ENCODE data around the gene SIK2.

The SIK2 gene

GRCh38 chr11:111665777-111666176 lies 63.5 kb downstream of the SIK2 start:
- Histone ChIP-seq H3K4me2 (ENCODE audit: low read length) (no peak overlapping the region), H3K4me1 (ENCODE audit: control insufficient read depth, insufficient read depth, low read length) (no peaks in the 10 kb centered on the region), H3K4me3 (ENCODE audit: low read length) (no peak overlapping the region), H3K36me3 (ENCODE audit: insufficient read depth, low read length) (peaks cover 4% of the 10 kb centered on the region), H3K9me3 (replicated peaks; ENCODE audit: low read length) (no peaks in the 10 kb centered on the region), H3K9ac (ENCODE audit: low read depth, low read length) (no peak overlapping the region), H3K27me3 (ENCODE audit: control insufficient read depth, insufficient read depth, low read length) (no peaks in the 10 kb centered on the region)

GRCh38 chr11:111668980-111669379 lies 66.7 kb downstream of the SIK2 start:
- peaks cover 13% of the 10 kb centered on the region for H3K36me3 ChIP-seq (ENCODE audit: insufficient read depth, low read length)
- no peaks in the 10 kb centered on the region for H3K9me3 ChIP-seq (replicated peaks; ENCODE audit: low read length)
- H3K4me1 ChIP-seq (ENCODE audit: control insufficient read depth, insufficient read depth, low read length): no peaks in the 10 kb centered on the region
- no peak overlapping the region for H3K4me3 ChIP-seq (ENCODE audit: low read length)
- no peak overlapping the region for H3K9ac ChIP-seq (ENCODE audit: low read depth, low read length)
- no peaks in the 10 kb centered on the region for H3K27me3 ChIP-seq (ENCODE audit: control insufficient read depth, insufficient read depth, low read length)
- H3K4me2 ChIP-seq (ENCODE audit: low read length): no peak overlapping the region

GRCh38 chr11:111671383-111671782 lies 69.1 kb downstream of the SIK2 start:
- no peak overlapping the region for H3K4me3 ChIP-seq (ENCODE audit: low read length)
- H3K4me2 ChIP-seq (ENCODE audit: low read length): no peak overlapping the region
- no peaks in the 10 kb centered on the region for H3K27me3 ChIP-seq (ENCODE audit: control insufficient read depth, insufficient read depth, low read length)
- H3K9ac ChIP-seq (ENCODE audit: low read depth, low read length): no peak overlapping the region
- H3K4me1 ChIP-seq (ENCODE audit: control insufficient read depth, insufficient read depth, low read length): peaks cover 2% of the 10 kb centered on the region
- no peaks in the 10 kb centered on the region for H3K9me3 ChIP-seq (replicated peaks; ENCODE audit: low read length)
- H3K36me3 ChIP-seq (ENCODE audit: insufficient read depth, low read length): peaks cover 26% of the 10 kb centered on the region

GRCh38 chr11:111672949-111673348 lies 70.7 kb downstream of the SIK2 start:
- H3K4me1 ChIP-seq (ENCODE audit: control insufficient read depth, insufficient read depth, low read length): peaks cover 12% of the 10 kb centered on the region
- no peak overlapping the region for H3K9ac ChIP-seq (ENCODE audit: low read depth, low read length)
- H3K36me3 ChIP-seq (ENCODE audit: insufficient read depth, low read length): peaks cover 28% of the 10 kb centered on the region
- no peak overlapping the region for H3K4me2 ChIP-seq (ENCODE audit: low read length)
- H3K27me3 ChIP-seq (ENCODE audit: control insufficient read depth, insufficient read depth, low read length): no peaks in the 10 kb centered on the region
- H3K9me3 ChIP-seq (replicated peaks; ENCODE audit: low read length): no peaks in the 10 kb centered on the region
- H3K4me3 ChIP-seq (ENCODE audit: low read length): no peak overlapping the region

GRCh38 chr11:111674941-111675340 lies 72.7 kb downstream of the SIK2 start:
- Histone ChIP-seq H3K4me1 (ENCODE audit: control insufficient read depth, insufficient read depth, low read length) (peaks cover 12% of the 10 kb centered on the region), H3K36me3 (ENCODE audit: insufficient read depth, low read length) (peaks cover 32% of the 10 kb centered on the region), H3K4me2 (ENCODE audit: low read length) (no peak overlapping the region), H3K9me3 (replicated peaks; ENCODE audit: low read length) (no peaks in the 10 kb centered on the region), H3K4me3 (ENCODE audit: low read length) (no peak overlapping the region), H3K27me3 (ENCODE audit: control insufficient read depth, insufficient read depth, low read length) (no peaks in the 10 kb centered on the region), H3K9ac (ENCODE audit: low read depth, low read length) (no peak overlapping the region)

- H3K36me3 ChIP-seq (ENCODE audit: insufficient read depth, low read length): peaks cover 29% of the 10 kb centered on the region
- no peak overlapping the region for H3K4me2 ChIP-seq (ENCODE audit: low read length)
- H3K9me3 ChIP-seq (replicated peaks; ENCODE audit: low read length): no peaks in the 10 kb centered on the region
- H3K27me3 ChIP-seq (ENCODE audit: control insufficient read depth, insufficient read depth, low read length): no peaks in the 10 kb centered on the region
- H3K4me3 ChIP-seq (ENCODE audit: low read length): no peak overlapping the region
- H3K4me1 ChIP-seq (ENCODE audit: control insufficient read depth, insufficient read depth, low read length): peaks cover 12% of the 10 kb centered on the region
- no peak overlapping the region for H3K9ac ChIP-seq (ENCODE audit: low read depth, low read length)
Observed at GRCh38 chr11:111675891-111676290, 73.6 kb downstream of the SIK2 start.

- Histone ChIP-seq H3K36me3 (ENCODE audit: insufficient read depth, low read length) (peaks cover 22% of the 10 kb centered on the region), H3K9ac (ENCODE audit: low read depth, low read length) (no peak overlapping the region), H3K27me3 (ENCODE audit: control insufficient read depth, insufficient read depth, low read length) (no peaks in the 10 kb centered on the region), H3K9me3 (replicated peaks; ENCODE audit: low read length) (no peaks in the 10 kb centered on the region), H3K4me1 (ENCODE audit: control insufficient read depth, insufficient read depth, low read length) (peaks cover 12% of the 10 kb centered on the region), H3K4me3 (ENCODE audit: low read length) (no peak overlapping the region), H3K4me2 (ENCODE audit: low read length) (no peak overlapping the region)
Observed at GRCh38 chr11:111676878-111677585, 74.8 kb downstream of the SIK2 start.

- Histone ChIP-seq H3K27me3 (ENCODE audit: control insufficient read depth, insufficient read depth, low read length) (no peaks in the 10 kb centered on the region), H3K4me1 (ENCODE audit: control insufficient read depth, insufficient read depth, low read length) (peaks cover 12% of the 10 kb centered on the region), H3K4me3 (ENCODE audit: low read length) (no peak overlapping the region), H3K4me2 (ENCODE audit: low read length) (no peak overlapping the region), H3K9ac (ENCODE audit: low read depth, low read length) (no peak overlapping the region), H3K36me3 (ENCODE audit: insufficient read depth, low read length) (peaks cover 15% of the 10 kb centered on the region), H3K9me3 (replicated peaks; ENCODE audit: low read length) (no peaks in the 10 kb centered on the region)
Observed at GRCh38 chr11:111680486-111681175, 78.4 kb downstream of the SIK2 start.

- Histone ChIP-seq H3K27me3 (ENCODE audit: control insufficient read depth, insufficient read depth, low read length) (no peaks in the 10 kb centered on the region), H3K9ac (ENCODE audit: low read depth, low read length) (no peak overlapping the region), H3K4me2 (ENCODE audit: low read length) (no peak overlapping the region), H3K36me3 (ENCODE audit: insufficient read depth, low read length) (peaks cover 14% of the 10 kb centered on the region), H3K4me1 (ENCODE audit: control insufficient read depth, insufficient read depth, low read length) (no peaks in the 10 kb centered on the region), H3K4me3 (ENCODE audit: low read length) (no peak overlapping the region), H3K9me3 (replicated peaks; ENCODE audit: low read length) (no peaks in the 10 kb centered on the region)
Observed at GRCh38 chr11:111683806-111684205, 81.6 kb downstream of the SIK2 start.

- Histone ChIP-seq H3K27me3 (ENCODE audit: control insufficient read depth, insufficient read depth, low read length) (no peaks in the 10 kb centered on the region), H3K4me2 (ENCODE audit: low read length) (no peak overlapping the region), H3K4me3 (ENCODE audit: low read length) (no peak overlapping the region), H3K9me3 (replicated peaks; ENCODE audit: low read length) (no peaks in the 10 kb centered on the region), H3K9ac (ENCODE audit: low read depth, low read length) (no peak overlapping the region), H3K36me3 (ENCODE audit: insufficient read depth, low read length) (peaks cover 19% of the 10 kb centered on the region), H3K4me1 (ENCODE audit: control insufficient read depth, insufficient read depth, low read length) (no peaks in the 10 kb centered on the region)
Observed at GRCh38 chr11:111684251-111684650, 82.0 kb downstream of the SIK2 start.

GRCh38 chr11:111688013-111688412 lies 85.8 kb downstream of the SIK2 start:
- Histone ChIP-seq H3K4me1 (ENCODE audit: control insufficient read depth, insufficient read depth, low read length) (no peaks in the 10 kb centered on the region), H3K36me3 (ENCODE audit: insufficient read depth, low read length) (peaks cover 20% of the 10 kb centered on the region), H3K9me3 (replicated peaks; ENCODE audit: low read length) (no peaks in the 10 kb centered on the region), H3K9ac (ENCODE audit: low read depth, low read length) (no peak overlapping the region), H3K4me3 (ENCODE audit: low read length) (no peak overlapping the region), H3K4me2 (ENCODE audit: low read length) (no peak overlapping the region), H3K27me3 (ENCODE audit: control insufficient read depth, insufficient read depth, low read length) (no peaks in the 10 kb centered on the region)

GRCh38 chr11:111691176-111691575 lies 88.9 kb downstream of the SIK2 start:
- Histone ChIP-seq H3K9me3 (replicated peaks; ENCODE audit: low read length) (no peaks in the 10 kb centered on the region), H3K4me1 (ENCODE audit: control insufficient read depth, insufficient read depth, low read length) (peaks cover 27% of the 10 kb centered on the region), H3K4me3 (ENCODE audit: low read length) (no peak overlapping the region), H3K4me2 (ENCODE audit: low read length) (no peak overlapping the region), H3K27me3 (ENCODE audit: control insufficient read depth, insufficient read depth, low read length) (no peaks in the 10 kb centered on the region), H3K36me3 (ENCODE audit: insufficient read depth, low read length) (peaks cover 17% of the 10 kb centered on the region), H3K9ac (ENCODE audit: low read depth, low read length) (no peak overlapping the region)
